HepG2 (cell line): ENCODE results near the gene ZNF324B. TPM values are rescaled to one million over a fixed set of nuclear protein-coding genes. Genes with fewer than 3 reads are reported as not detected.

ENCODE experiments used
- CCDC6 ChIP-seq: sonication (generic); formaldehyde crosslinking; IDR thresholded peaks from 2 replicates; pipeline ENCODE4 v1.8.1; 2022; ENCODE audit warnings: mild to moderate bottlenecking, missing genetic modification reagents, moderate library complexity
- CEBPZ ChIP-seq: IDR thresholded peaks from 2 replicates; pipeline ENCODE4 v1.6.1; 2012; ENCODE audit warnings: low read length, improper control_type of control experiment
- ISL2 ChIP-seq: sonication (generic); formaldehyde crosslinking; IDR thresholded peaks from 2 replicates; pipeline ENCODE4 v1.5.0; 2020; ENCODE audit warnings: missing genetic modification reagents
- MAFK ChIP-seq, 2 experiments: IDR thresholded peaks in 1 of 2; conservative IDR thresholded peaks in 1 of 2; 2 replicates each; pipeline ENCODE4 v1.6.1; 2011; ENCODE audit warnings: improper control_type of control experiment in 2 of 2, low read length in 2 of 2
- NR2C2 ChIP-seq: sonication (generic); formaldehyde crosslinking; IDR thresholded peaks from 2 replicates; pipeline ENCODE4 v1.4.0; 2020; ENCODE audit warnings: missing genetic modification reagents, mild to moderate bottlenecking, moderate library complexity, borderline replicate concordance
- STAT5B ChIP-seq: sonication (generic); formaldehyde crosslinking; IDR thresholded peaks from 2 replicates; pipeline ENCODE4 v1.4.0; 2020; ENCODE audit warnings: missing genetic modification reagents
- ZNF350 ChIP-seq: sonication (generic); formaldehyde crosslinking; IDR thresholded peaks from 2 replicates; pipeline ENCODE4 v1.4.0; 2020; ENCODE audit warnings: mild to moderate bottlenecking, low read depth, missing genetic modification reagents, borderline replicate concordance
- ZNF362 ChIP-seq: sonication (generic); formaldehyde crosslinking; IDR thresholded peaks from 2 replicates; pipeline ENCODE4 v1.4.0; 2020; ENCODE audit warnings: missing genetic modification reagents, mild to moderate bottlenecking, borderline replicate concordance
- ZNF569 ChIP-seq: sonication (generic); formaldehyde crosslinking; IDR thresholded peaks from 2 replicates; pipeline ENCODE4 v1.5.0; 2020; ENCODE audit warnings: mild to moderate bottlenecking, missing genetic modification reagents, moderate library complexity, borderline replicate concordance
- polyA plus RNA-seq, 8 experiments: library from polyadenylated mRNA; depleted of rRNA in 3 of 8; stranded (reverse) in 7 of 8; unstranded in 1 of 8; fragments of >200 nt; fragmentation: Illumina TruSeq in 4 of 8; extraction: Trizol in 4 of 8; gene quantifications; 2 replicates each; pipeline versions ENCODE4 v1.2.1 to v1.2.3, GENCODE V29; 2011 to 2016; ENCODE audit warnings: low read depth in 4 of 8, missing spikeins in 1 of 8, mixed read lengths in 1 of 8; ENCODE audit not compliant: insufficient read depth in 1 of 8
- total RNA-seq, 5 experiments: library from RNA; depleted of rRNA; stranded (reverse); fragments of >200 nt; fragmentation: Illumina TruSeq; extraction: Trizol; gene quantifications; 2 replicates each; pipeline ENCODE4 v1.2.3, GENCODE V29; 2016; ENCODE audit warnings: low read depth in 1 of 5

The ZNF324B gene
- total and polyA plus RNA-seq, 2 of the 13 experiments (the other 11 are each of a cell fraction or from before 2014, with no cell fraction given), result 0.53 to 3.0 TPM

GRCh38 chr19:58406818-58407657 lies 44.4 kb upstream of the ZNF324B start (continued):
- TF ChIP-seq CEBPZ (no peak), ZNF569 (CRISPR knock-in tag) (no peak), CCDC6 (CRISPR knock-in tag) (no peak), ISL2 (CRISPR knock-in tag) (no peak), STAT5B (no peak), ZNF350 (CRISPR knock-in tag) (no peak), NR2C2 (CRISPR knock-in tag) (no peak), ZNF362 (CRISPR knock-in tag) (no peak), MAFK (conservative IDR thresholded peaks at IDR 0.05 in 1 of 2, IDR thresholded peaks at IDR 0.05 in 1 of 2; ENCODE audit: low read length in 2 of 2) (no peak)
